Iris pigment epithelial cell (primary cell): ENCODE measurements around the gene EFNA5.

Experiments
- DNase-seq: peaks from one replicate; pipeline ENCODE4 v3.0.0-alpha.2; 2011; ENCODE audit warnings: low read depth

Gene EFNA5

DNA sequence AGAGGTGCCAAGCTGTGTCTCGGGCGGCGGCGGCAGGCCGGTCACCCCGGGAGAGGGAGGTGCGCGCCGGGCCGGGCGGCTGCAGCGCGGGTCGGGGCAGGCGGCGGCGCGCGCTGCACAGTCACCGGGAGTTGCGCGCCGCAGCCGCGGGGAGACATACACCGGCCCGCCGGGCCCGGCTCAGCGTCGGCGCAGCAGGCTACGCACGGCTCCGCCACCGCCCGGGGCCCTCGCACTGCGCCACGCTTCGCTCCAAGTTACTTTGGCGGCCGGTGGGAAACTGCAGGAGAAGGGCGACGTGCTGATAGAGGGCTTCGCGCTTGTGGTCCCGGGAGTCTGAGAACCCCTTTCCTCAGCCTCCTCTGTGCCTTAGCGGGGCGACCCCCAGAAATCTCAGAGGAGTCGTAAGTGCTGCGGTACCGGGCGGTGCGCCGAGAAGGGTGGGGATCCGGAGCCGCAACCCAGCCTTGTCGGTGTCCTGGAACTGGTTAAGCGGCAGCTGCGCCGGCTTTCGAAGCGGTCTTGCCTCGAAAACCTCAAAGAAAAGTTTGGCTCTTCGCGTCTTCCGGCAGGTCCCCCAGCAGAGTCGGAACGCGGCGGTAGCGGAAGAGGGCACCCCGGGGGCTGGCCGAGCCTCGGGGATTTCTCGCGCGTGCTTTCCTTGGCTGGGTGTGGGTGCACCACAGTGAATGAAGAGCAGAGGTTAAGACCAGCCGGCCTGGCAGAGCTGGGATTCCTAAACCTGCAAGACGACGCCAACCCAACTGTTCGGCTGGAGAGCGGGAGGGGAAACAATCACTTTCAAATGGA, at the start of gene EFNA5:
Gene EFNA5 (minus strand): TSS at position 6 of the 810 bp plus-strand sequence.
- DNase-seq = peak; percentile 76

DNA sequence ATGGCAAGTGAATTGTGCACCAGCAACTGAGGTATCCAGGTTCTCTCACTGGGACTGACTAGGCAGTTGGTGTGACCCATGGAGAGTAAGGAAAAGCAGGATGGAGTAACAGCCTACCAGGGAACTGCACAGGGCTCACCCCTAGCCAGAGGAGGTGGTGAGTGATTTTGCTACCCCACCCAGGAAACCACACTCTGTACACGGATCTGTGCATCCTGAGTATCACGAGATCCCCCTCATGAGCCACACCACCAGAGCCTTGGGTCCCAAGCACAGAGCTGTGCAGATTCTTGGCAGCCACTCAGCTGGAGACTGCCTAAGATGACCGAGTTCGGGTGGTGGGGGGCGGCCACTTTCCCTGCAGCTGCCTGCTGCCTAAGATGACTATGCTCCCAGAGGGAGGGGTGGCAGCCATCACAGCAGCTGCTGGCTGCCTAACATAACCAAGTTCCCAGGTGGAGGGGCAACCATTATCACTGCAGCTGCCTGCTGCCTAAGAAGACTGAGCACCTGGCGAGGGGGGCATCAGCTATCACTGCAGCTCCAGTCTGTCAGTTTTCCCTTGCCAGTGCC, 48.4 kb upstream of the EFNA5 start:
- DNase-seq = no peak

DNA sequence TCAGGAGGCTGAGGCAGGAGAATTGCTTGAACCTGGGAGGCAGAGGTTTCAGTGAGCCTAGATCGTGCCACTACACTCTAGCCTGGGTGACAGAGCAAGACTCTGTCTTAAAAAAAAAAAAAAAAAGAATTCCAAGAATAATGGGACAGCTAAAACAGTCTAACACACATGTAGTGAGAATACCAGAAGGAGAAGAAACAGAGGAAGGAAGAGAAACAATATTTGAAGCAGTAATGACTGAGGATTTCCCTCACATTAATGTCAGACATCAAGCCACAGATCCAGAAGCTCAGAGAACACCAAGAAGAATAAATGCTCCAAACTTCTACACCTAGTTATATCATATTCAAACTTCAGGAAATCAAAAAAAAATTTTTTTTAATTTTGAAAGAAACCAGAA, 47.1 kb upstream of the EFNA5 start:
- DNase-seq = no peak

DNA sequence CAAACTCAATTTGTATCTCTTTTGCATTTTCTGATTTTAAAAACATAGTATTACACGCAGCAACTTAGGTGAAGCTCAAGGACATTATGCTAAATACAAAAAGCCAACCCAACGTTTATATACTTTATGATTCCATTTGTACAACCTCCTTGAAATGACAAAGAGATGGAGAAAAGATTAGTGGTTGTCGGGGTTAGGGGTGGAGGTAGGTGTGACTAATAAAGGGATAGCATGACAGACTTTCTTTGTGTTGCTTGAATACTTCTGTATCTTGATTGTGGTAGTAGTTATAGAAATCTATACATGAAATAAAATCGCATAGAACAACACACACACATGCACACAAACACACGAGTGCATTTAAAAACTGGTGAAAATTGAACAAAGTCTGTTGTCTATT, 42.5 kb upstream of the EFNA5 start:
- no peak for DNase-seq

DNA sequence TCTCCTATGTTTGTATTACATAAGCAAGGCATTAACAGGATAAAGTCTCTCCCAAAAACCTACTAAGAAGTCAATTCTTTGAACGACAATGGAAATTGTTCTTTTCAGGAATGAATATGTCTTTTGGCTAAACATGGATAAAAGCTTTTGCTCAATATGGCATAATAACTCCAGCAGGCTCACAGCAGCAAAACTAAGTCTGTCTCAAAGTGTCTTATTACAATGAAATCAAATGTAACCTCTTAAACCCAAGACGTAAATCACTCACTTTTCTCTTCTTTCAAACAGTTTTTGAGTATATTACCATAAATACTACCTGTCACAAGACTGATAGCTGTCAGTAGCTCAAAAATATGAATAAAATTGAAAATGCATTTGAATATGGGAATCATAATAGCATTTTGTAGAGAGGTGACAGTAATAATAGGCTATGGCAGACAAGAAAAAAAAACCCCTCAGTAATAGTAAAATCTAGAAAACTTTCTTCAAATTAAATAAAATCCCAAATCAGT, 41.7 kb upstream of the EFNA5 start:
- no peak for DNase-seq

DNA sequence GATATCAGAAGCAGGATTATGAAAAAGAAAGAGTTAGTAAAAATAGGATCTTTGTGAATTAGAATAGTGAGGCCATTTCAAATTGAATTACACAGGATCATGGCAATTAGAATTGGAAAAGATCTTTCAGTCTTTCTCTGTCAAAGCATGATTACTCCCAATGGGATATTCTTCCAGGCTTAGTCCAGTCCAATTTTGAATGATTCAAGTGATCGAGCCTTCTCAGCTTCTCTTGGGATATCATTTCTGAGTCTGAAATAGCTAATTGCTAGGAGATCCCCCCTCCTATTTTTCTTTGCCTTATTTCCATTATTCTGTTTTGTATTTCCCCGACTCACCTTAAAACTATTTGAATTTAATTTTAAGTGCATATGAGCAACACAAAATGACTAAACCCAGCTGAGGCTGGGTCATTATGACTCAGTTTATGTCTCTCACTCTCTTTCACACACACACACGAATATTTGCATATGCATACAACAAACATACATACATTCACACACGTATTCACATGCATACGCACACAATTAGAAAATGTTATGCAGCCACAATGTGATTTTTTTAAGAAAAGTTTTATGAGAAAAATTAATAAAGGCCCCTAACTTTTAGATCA, 34.8 kb upstream of the EFNA5 start:
- DNase-seq = peak; percentile 47

DNA sequence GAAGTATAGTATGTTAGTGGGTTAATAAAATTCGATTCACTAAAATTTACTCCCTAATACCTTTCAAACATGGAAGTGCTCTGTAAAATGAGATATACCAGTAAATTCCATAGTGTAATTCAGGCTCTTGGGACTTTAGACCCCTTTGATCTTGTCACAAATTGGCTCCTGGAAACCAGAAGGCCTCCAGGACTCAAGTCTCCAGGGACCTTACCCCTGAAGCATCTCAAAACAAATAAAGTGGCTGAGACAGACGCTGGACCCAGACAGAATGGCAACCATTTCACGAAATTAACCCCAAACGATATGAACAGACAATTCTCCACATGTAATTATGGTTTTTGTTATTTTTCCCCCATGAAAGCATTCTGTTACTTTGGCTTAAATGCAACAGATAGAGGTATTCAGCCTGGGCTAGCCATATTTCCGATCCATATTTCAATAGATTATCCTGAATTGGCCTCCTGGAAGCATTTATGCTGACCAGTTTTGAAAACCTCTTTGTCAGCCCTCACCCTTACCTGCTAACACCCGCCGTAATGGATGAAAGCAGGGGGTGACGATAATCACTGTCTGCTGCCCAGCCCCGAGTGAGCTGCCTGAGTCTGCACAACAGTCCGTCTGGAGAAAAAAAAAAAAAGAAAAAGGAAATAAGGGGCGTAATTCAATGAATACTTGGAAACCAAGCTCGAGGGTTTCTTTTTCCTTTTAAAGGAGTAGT, 34.1 kb upstream of the EFNA5 start:
- DNase-seq = peak; percentile 7

DNA sequence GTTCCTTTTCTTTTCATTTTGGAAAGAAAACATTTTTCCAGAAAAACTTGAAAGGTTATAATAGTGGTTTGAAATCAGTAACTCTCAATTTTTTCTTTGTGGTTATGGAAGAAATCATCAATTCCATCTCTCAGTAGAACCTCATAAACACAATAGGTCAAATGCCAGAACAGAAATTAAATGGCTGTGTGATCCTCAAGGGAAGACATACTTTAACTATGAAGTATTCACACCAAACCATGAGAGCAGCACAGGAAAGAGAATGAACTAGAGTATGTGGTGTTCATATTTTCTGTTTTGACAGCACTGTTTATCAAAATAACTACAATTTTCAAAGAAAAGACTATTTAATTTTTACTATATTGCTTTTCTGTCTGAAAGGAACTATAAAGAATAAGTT, 29.7 kb upstream of the EFNA5 start:
- DNase-seq = no peak

DNA sequence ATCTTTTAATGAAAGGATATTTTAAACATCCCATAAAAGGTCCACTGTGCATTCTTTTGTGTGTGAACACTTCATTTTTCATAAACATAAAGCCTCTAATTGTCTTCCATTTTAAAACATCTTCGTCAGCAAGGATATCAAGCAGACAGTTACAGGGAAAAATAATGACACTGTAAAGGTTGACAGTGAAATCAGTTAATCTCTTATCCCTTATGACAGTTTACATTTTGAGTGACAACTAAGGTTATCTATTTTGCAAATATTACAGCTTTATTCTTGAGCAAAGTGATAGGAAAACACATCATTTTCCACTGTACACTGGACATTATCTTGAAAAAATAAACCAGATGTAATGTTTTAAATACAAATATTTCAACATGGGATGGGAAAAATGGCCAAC, 28.7 kb upstream of the EFNA5 start:
- no peak for DNase-seq

DNA sequence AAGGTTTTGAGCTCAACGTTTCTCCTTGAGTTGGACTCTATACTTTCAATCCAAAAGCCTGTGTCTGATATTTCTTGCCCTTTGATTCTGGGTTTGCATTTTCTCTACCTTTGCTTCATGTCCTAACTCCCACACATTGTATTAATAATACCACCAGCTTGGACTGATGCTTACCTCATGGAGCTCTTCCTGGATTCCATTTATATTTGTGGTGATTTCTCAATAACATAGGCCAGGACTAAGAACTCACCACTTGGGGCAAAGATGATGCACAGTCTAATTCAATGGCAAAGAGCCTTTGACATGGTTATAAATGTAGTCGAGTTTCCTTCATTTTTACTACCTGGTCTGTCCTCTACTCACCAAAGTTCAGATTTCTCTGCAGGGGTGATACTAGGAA, 27.5 kb upstream of the EFNA5 start:
- DNase-seq = peak; percentile 50

DNA sequence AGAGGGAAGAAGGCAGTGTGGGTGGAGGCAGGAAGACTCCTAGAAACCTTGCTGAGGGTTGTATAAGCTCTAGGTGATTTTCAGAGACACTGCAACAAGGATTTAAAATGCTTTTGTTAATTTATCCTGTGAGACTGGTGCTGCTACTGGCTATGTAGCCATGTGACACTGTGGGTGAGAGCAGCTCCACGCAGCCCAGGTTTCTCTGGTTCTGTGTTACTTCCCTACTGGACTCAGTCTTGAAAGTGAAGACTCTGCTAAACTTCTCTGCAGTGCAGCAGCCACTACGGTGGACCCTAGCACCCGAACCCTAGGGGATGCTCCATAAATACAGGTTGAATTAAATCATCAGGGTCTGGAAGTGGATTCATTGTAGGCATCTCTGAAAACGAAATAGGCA, 25.8 kb upstream of the EFNA5 start:
- no peak for DNase-seq

DNA sequence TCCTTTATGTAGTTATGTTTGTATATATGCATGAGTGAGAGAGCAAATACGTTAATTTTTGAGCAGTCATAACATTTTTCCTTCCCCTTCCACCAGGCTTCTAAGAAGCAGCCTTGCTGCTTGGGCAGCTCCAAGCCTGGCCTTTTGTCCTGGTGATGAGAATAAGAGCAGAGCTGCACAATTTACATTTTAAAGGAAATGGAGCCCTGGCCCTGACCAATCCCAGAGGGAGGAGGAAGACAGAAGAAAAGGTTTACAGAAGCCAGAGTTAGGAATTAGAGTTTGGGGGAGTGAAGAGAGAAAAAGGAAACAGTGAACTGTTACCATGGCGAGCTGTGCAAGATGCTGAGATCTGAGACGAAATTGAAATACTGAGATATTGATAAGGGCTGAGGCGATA, 25.3 kb upstream of the EFNA5 start:
- no peak for DNase-seq

DNA sequence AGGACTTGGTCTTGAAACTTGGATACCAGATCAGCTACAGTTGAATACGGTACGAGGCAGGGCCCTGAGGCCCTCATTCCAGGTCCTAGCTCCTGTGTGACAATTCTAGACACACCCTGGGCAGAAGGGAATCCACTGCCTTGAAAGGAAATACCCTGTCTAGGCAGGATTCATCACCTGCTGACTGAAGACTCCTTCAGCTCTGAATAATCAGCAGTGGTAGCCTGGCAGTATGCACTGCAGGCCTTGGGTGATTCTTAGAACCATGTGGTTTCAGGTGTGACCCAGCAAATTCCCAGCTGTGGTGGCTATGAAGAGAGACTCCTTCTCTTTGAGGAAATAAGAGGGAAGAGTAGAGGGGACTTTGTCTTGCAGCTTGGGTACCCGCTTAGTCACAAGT, 17.2 kb upstream of the EFNA5 start:
- DNase-seq = no peak

DNA sequence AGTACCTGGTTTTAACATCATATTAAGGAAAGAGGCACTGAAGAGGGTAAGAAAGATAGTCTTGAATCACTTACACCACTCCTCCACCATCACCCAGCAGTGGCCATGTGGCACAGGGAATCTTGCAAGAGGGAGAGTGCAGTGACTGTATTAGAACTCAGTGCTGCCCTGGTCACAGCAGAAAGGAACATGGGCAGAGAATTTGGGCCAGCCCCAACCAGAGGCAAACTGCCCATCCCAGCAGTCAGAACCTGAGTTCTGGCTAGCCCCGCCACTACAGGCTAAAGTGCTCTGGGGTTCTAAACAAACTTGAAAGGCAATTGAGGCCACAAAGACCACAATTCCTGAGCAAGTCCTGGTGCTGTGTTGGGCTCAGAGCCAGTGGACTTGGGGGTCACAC, 16.7 kb upstream of the EFNA5 start:
- DNase-seq = no peak

DNA sequence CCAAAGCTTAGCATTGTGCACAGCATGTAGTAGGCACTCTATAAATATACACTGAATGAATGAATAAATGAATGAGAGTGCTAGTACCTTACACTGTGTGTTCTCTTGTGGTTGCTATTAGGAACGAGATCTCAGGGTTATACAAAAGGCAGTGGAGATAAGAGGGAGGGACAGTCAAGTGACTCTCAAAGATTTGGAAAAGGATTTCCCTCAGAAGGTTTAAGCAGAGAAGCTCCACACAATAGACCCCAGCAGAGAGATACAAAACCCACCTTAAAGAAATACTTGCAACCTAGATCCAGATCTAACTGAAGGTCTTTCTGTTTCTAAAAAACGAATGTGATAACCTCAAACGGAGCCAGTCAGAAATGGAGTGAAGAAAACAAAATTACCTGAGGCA, 11.8 kb upstream of the EFNA5 start:
- no peak for DNase-seq

DNA sequence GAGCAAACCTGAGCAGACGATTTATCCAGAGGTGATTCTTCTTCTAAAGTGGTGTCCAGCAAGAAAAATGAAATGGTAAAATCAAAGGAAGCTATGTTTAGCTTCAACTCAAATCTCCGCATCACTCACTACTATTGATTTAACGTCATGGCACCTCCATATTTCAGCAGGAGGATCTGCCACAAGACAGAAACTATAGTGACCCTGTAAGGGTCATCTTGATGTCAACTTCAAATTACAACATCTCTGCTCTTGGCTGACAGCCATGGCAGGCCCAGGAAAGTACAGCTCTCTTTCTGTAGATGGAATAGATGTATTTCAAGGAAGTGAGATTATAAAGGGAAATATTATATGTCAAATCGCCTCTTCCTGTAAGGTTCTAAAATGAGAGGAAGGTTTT, 10.1 kb upstream of the EFNA5 start:
- no peak for DNase-seq

DNA sequence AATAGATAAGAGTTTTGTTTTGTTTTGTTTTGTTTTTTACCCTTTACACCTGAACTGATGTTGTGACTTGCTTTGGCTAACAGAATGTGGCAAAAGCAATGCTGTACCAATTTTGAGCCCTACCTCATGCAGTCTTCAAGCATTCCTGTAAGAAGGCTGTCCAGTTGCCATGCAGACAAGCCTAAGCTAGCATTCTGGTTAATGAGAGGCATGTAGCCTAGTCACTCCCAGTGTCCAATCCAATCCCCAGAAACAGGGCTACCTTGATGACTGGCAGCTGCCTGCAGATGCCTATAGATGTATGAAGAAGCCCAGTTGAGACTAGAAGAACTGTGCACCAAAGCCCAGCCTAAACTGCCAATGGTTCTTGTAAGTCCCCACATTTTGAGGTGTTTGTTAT, 9.4 kb upstream of the EFNA5 start:
- DNase-seq = no peak

DNA sequence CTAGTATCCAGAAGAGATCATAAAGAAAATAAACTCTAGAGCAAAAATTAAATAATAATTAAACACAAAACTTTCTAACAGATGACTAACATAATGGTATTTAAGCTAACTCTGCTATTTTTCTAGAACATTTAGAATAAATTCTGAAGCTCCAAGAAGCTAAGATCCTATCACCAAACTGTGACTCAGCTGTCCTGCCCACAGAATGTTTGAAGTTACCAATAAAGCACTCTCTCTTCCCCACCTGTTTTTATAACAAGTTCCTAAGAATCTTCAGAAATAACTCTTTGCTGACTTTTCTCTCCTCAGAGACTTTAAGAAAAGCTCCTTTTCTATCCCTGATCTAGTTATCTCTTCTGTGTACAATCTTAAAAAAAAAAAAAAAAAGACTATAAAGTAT, 6.0 kb upstream of the EFNA5 start:
- peak; percentile 47 for DNase-seq

DNA sequence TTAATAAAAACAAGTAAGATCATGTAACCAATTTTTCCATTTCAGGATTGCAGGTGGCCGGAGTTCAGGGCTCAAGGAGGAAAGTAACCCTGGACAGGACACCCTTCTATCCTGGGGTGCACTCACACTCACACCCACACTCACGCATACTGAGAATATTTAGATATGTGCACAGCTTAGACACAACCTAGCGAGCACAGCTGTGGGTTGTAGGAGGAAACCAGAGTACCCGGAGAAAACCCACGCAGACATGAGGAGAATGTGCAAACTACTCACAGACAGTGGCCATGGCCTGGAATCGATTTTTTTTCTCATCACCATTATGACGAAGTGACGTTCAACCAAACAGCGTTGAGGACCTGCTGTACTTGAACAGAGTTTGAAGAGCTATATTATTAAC, 4.5 kb upstream of the EFNA5 start:
- no peak for DNase-seq

DNA sequence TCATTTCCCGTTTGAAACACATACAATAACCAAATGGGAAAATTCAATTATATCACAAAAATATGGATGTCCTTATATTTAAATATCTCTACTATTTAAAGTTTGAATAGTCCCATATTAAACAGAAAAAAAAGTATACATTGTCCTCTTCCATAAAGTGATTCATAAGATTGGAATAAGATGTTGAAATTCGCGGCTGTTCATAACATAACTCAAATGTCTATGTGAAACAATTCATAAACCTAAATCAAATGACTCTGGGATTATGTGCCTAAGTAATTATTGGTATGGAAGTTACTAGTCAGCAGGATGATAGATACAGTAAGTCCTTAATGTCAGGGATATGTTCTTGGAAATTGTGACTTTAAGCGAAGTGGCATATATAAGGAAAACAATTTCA, 3.9 kb upstream of the EFNA5 start:
- DNase-seq = peak; percentile 70

DNA sequence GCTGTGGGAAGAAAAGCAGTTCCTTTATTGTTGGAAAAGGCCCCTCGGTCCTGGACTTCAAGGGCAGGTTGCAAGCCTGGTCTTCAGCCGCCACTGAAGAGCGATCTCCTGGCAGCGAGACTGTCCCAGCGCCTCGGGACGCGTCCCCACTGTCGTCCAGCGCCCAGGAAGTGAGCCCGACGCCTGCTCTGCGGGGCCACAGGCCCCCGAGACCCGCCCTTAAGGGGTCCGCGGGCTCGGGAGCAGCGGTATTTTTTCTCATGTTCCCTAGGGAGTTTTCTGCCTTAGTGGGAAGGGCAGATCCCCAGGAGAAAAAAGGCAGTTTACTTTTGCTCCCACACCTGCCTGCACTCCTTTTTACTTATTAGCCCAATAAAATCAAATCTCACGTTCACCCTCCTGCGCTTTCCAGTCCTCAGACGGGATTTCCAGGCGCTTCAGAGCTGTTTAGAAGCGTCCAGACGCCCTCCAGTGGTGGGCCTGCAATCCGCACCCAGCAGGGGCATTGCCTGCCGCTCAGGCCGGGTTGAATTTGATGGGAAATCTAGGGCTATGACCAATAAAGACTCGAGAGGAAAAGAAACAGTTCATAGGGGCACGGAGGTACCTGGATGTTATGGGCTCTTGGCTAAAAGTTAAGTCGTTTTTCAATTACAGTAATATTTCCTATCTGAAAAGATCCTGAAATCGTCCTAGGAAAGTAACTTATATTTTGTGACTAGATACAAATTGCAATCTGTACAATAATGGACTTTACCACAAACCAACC, 2.8 kb upstream of the EFNA5 start:
- DNase-seq = peak; percentile 94

DNA sequence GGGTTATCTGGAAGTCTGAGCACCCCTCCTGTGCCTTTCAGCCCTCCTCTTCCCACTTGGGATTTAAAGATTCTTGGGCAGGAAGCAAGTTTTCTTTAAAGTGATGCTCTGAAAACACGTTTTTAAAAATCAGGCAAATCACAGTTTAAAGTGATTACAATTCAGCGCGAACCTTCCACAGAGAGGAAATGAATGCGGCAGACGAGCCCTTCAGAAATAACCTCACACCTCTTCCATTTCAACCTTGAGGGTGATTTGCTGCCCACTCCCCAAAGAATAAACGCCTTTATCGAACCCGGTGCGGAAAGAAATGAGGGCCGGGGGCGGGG, 2.3 kb upstream of the EFNA5 start:
- DNase-seq = peak; percentile 54
